HG03558 (cell line): ENCODE measurements around the gene ZNF710.
A peak's percentile ranks its signal among the peaks of the same experiment; 100 is the strongest.

Experiments
- ATAC-seq: cut with Tn5 transposase; IDR thresholded peaks from one replicate; pipeline ENCODE4 v1.9.1; 2021; ENCODE audit warnings: moderate number of reproducible peaks; ENCODE audit not compliant: unreplicated experiment; ENCODE audit errors: extremely low read depth

The ZNF710 gene

GRCh38 chr15:90015749-90016148, 14.6 kb downstream of the ZNF710 start:
- no peak for ATAC-seq

- ATAC-seq: no peak
Measured at GRCh38 chr15:90016721-90017120, 15.6 kb downstream of the ZNF710 start.

- ATAC-seq: no peak
Measured at GRCh38 chr15:90018216-90018831, 17.2 kb downstream of the ZNF710 start.

GRCh38 chr15:90019611-90020010, 18.5 kb downstream of the ZNF710 start:
- ATAC-seq: no peak

- ATAC-seq: no peak
Measured at GRCh38 chr15:90020021-90020735, 19.1 kb downstream of the ZNF710 start.

GRCh38 chr15:90020936-90021507, 19.9 kb downstream of the ZNF710 start:
- no peak for ATAC-seq

GRCh38 chr15:90022345-90022744, 21.2 kb downstream of the ZNF710 start:
- ATAC-seq: no peak

GRCh38 chr15:90022905-90023700, 22.0 kb downstream of the ZNF710 start:
- ATAC-seq: no peak

- no peak for ATAC-seq
Measured at GRCh38 chr15:90024406-90024805, 23.3 kb downstream of the ZNF710 start.

GRCh38 chr15:90025489-90026033, 24.4 kb downstream of the ZNF710 start:
- no peak for ATAC-seq

GRCh38 chr15:90028376-90028944, 27.3 kb downstream of the ZNF710 start:
- ATAC-seq: no peak

GRCh38 chr15:90029024-90029423, 27.9 kb downstream of the ZNF710 start:
- no peak for ATAC-seq

- ATAC-seq: no peak
Measured at GRCh38 chr15:90030376-90030775, 29.3 kb downstream of the ZNF710 start.

- ATAC-seq: peak; percentile 76
Measured at GRCh38 chr15:90031231-90031791, 30.2 kb downstream of the ZNF710 start.

GRCh38 chr15:90033006-90033405, 31.9 kb downstream of the ZNF710 start:
- ATAC-seq: no peak

- no peak for ATAC-seq
Measured at GRCh38 chr15:90033448-90033847, 32.3 kb downstream of the ZNF710 start.

GRCh38 chr15:90035095-90035839, 34.1 kb downstream of the ZNF710 start:
- no peak for ATAC-seq

GRCh38 chr15:90035840-90036230, 34.7 kb downstream of the ZNF710 start:
- no peak for ATAC-seq

GRCh38 chr15:90036343-90036742, 35.2 kb downstream of the ZNF710 start:
- no peak for ATAC-seq
